PC-9 (cell line): ENCODE measurements around the gene TMEM138.

ENCODE experiments used
- CTCF ChIP-seq: fragments of 200-600 bp; sonication (generic); conservative IDR thresholded peaks from 2 replicates; pipeline ENCODE4 v1.6.1; 2017; ENCODE audit warnings: mixed run types, antibody characterized with exemption, mild to moderate bottlenecking, moderate library complexity
- EZH2 ChIP-seq: fragments of 200-600 bp; sonication (generic); IDR thresholded peaks from 2 replicates; pipeline ENCODE4 v1.8.0; 2017; ENCODE audit warnings: antibody characterized with exemption, low read depth

DNA sequence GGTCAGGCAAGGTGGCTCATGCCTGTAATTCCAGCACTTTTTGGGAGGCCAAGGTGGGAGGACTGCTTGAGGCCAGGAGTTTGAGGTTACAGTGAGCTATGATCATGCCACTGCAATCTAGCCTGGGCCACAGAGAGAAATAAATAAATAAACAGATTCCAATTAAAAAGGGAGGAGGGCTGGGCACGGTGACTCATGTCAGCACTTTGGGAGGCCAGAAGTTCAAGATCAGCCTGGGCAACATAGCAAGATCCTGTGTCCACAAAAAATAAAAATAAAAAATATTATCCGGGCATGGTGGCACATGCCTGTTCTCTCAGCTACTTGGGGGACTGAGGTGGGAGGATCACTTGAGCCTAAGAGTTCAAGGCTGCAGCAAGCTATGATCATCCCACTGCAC lies 8.0 kb upstream of the TMEM138 start:
- TF ChIP-seq CTCF (no peak), EZH2 (no peak)
